GM23338 (cell line): ENCODE measurements around the gene AQP6. TPM values are rescaled to one million over a fixed set of nuclear protein-coding genes. Genes with fewer than 3 reads are reported as not detected.

Experiments used
- ATAC-seq: fragments of 200-7000 bp; cut with Tn5 transposase; 3 replicates; pipeline ENCODE4 v1.9.1; 2020
- DNase-seq: peaks from one replicate; pipeline ENCODE4 v3.0.0-alpha.2; 2015; ENCODE audit warnings: low spot score
- H2AFZ ChIP-seq: fragments of 200-600 bp; sonication (generic); 2 replicates; pipeline ENCODE4 v1.8.0; 2016; ENCODE audit warnings: antibody characterized with exemption, mild to moderate bottlenecking, moderate library complexity
- H3F3A ChIP-seq: fragments of 200-600 bp; sonication (generic); replicated peaks from 2 replicates; pipeline ENCODE4 v1.8.0; 2017; ENCODE audit warnings: antibody characterized with exemption, mixed run types, low read depth
- H3K27ac ChIP-seq: fragments of 200-600 bp; sonication (generic); 2 replicates; pipeline ENCODE4 v1.6.1; 2016; ENCODE audit warnings: low read depth
- H3K27me3 ChIP-seq: fragments of 200-600 bp; sonication (generic); 2 replicates; pipeline ENCODE4 v1.8.0; 2016; ENCODE audit warnings: mild to moderate bottlenecking, mixed run types, moderate library complexity; ENCODE audit not compliant: insufficient read depth
- H3K36me3 ChIP-seq: fragments of 200-600 bp; sonication (generic); 2 replicates; pipeline ENCODE4 v1.8.0; 2016; ENCODE audit warnings: mild to moderate bottlenecking; ENCODE audit not compliant: insufficient read depth
- H3K4me1 ChIP-seq: fragments of 200-600 bp; sonication (generic); 2 replicates; pipeline ENCODE4 v1.8.0; 2016; ENCODE audit warnings: mild to moderate bottlenecking, moderate library complexity; ENCODE audit not compliant: insufficient read depth
- H3K4me2 ChIP-seq: fragments of 200-600 bp; sonication (generic); 2 replicates; pipeline ENCODE4 v1.7.1; 2017; ENCODE audit warnings: mixed run types
- H3K4me3 ChIP-seq: fragments of 200-600 bp; sonication (generic); 2 replicates; pipeline ENCODE4 v1.6.1; 2016; ENCODE audit warnings: mixed run types
- H3K79me2 ChIP-seq: fragments of 200-600 bp; sonication (generic); replicated peaks from 2 replicates; pipeline ENCODE4 v1.8.0; 2017; ENCODE audit warnings: mild to moderate bottlenecking; ENCODE audit not compliant: insufficient read depth
- H3K9me2 ChIP-seq: fragments of 200-600 bp; sonication (generic); 2 replicates; pipeline ENCODE4 v1.8.0; 2017; ENCODE audit not compliant: insufficient read depth
- H4K20me1 ChIP-seq: fragments of 200-600 bp; sonication (generic); replicated peaks from 2 replicates; pipeline ENCODE4 v1.8.0; 2017; ENCODE audit warnings: mild to moderate bottlenecking; ENCODE audit not compliant: insufficient read depth
- H3K27ac Mint-ChIP-seq: 2 replicates; pipeline ENCODE4 v1.8.0; 2020; ENCODE audit warnings: inconsistent platforms, mild to moderate bottlenecking, moderate library complexity, mixed read lengths
- H3K27me3 Mint-ChIP-seq: 3 replicates; pipeline ENCODE4 v1.8.0; 2022; ENCODE audit warnings: low read depth, mild to moderate bottlenecking, moderate library complexity, mixed read lengths, inconsistent platforms; ENCODE audit not compliant: insufficient read depth, poor library complexity
- H3K36me3 Mint-ChIP-seq: 3 replicates; pipeline ENCODE4 v1.8.0; 2021; ENCODE audit warnings: low read depth, mild to moderate bottlenecking, inconsistent platforms, moderate library complexity, mixed read lengths
- H3K4me1 Mint-ChIP-seq: 3 replicates; pipeline ENCODE4 v1.8.0; 2020; ENCODE audit warnings: mild to moderate bottlenecking, inconsistent platforms, mixed read lengths
- H3K4me3 Mint-ChIP-seq: 3 replicates; pipeline ENCODE4 v1.8.0; 2021; ENCODE audit warnings: moderate library complexity, mild to moderate bottlenecking, inconsistent platforms, mixed read lengths
- H3K9me3 Mint-ChIP-seq: 3 replicates; pipeline ENCODE4 v1.8.0; 2020; ENCODE audit warnings: moderate library complexity, mild to moderate bottlenecking, inconsistent platforms, mixed read lengths
- CREB1 ChIP-seq: fragments of 250-450 bp; sonication (Bioruptor Pico); IDR thresholded peaks from 2 replicates; pipeline ENCODE4 v1.5.0; 2020; ENCODE audit warnings: low read depth, mild to moderate bottlenecking, moderate library complexity
- EZH2phosphoT487 ChIP-seq: fragments of 200-600 bp; sonication (generic); IDR thresholded peaks from one replicate; pipeline ENCODE4 v1.8.1; 2018; ENCODE audit warnings: antibody characterized with exemption; ENCODE audit not compliant: unreplicated experiment
- NANOG ChIP-seq: IDR thresholded peaks from 2 replicates; pipeline ENCODE4 v1.6.1; 2016; ENCODE audit warnings: antibody characterized with exemption, borderline replicate concordance
- POLR2AphosphoS5 ChIP-seq: IDR thresholded peaks from 2 replicates; pipeline ENCODE4 v1.6.1; 2016; ENCODE audit warnings: antibody characterized with exemption, low read depth
- ZNF114 ChIP-seq: fragments of 250-450 bp; sonication (Bioruptor Pico); IDR thresholded peaks from 2 replicates; pipeline ENCODE4 v1.5.0; 2020; ENCODE audit warnings: mild to moderate bottlenecking, moderate library complexity
- ZNF331 ChIP-seq: fragments of 250-450 bp; sonication (Bioruptor Pico); IDR thresholded peaks from 2 replicates; pipeline ENCODE4 v1.5.0; 2020; ENCODE audit warnings: low read depth, mild to moderate bottlenecking, moderate library complexity
- polyA plus RNA-seq: library from polyadenylated mRNA; unstranded; fragments of >200 nt; fragmentation: Nextera tagmentation; extraction: Ambion mirVana; gene quantifications from 2 replicates; pipeline ENCODE4 v1.2.1, GENCODE V29; 2016
- total RNA-seq: library from RNA; depleted of rRNA; stranded (reverse); fragments of >200 nt; shearing (Covaris generic); gene quantifications from 2 replicates; pipeline ENCODE4 v1.2.3, GENCODE V29; 2014
- TF ChIP-seq, protein P1 (sequence below): fragments of 250-450 bp; sonication (Bioruptor Pico); IDR thresholded peaks from 2 replicates; pipeline ENCODE4 v1.5.0; 2020; ENCODE audit warnings: mild to moderate bottlenecking, moderate library complexity
- TF ChIP-seq, protein P2 (sequence below): IDR thresholded peaks from 2 replicates; pipeline ENCODE4 v1.6.1; 2016; ENCODE audit warnings: antibody characterized with exemption
- TF ChIP-seq, protein P3 (sequence below), 2 experiments: fragments of 200-600 bp in 1 of 2; sonication (generic) in 1 of 2; conservative IDR thresholded peaks; 2 replicates each; pipeline versions ENCODE4 v1.5.1 to v1.6.1; 2016 to 2017; ENCODE audit warnings: antibody characterized with exemption in 2 of 2, low read depth in 2 of 2, mild to moderate bottlenecking in 2 of 2, moderate library complexity in 1 of 2

Gene AQP6
- total and polyA plus RNA-seq, 2 experiments from 2014 or later: 0.08 TPM; not detected in 1

DNA sequence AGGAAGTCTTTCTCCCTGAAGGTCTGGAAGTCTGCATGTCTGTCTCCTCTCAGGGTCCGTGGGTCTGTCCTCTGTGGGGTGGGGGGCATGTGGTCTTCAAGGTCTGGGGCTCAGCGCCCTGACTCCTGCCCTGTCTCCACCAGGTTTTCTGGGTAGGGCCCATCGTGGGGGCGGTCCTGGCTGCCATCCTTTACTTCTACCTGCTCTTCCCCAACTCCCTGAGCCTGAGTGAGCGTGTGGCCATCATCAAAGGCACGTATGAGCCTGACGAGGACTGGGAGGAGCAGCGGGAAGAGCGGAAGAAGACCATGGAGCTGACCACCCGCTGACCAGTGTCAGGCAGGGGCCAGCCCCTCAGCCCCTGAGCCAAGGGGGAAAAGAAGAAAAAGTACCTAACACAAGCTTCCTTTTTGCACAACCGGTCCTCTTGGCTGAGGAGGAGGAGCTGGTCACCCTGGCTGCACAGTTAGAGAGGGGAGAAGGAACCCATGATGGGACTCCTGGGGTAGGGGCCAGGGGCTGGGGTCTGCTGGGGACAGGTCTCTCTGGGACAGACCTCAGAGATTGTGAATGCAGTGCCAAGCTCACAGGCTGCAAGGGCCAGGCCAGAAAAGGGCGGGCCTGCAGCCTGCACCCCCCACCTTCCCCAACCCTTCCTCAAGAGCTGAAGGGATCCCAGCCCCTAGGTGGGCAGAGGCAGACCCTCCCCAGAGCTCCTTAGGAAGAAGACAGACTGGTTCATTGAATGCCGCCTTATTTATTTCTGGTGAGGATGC is 7.7 kb upstream of the AQP6 start (continued):
- TF ChIP-seq, protein P1, sequence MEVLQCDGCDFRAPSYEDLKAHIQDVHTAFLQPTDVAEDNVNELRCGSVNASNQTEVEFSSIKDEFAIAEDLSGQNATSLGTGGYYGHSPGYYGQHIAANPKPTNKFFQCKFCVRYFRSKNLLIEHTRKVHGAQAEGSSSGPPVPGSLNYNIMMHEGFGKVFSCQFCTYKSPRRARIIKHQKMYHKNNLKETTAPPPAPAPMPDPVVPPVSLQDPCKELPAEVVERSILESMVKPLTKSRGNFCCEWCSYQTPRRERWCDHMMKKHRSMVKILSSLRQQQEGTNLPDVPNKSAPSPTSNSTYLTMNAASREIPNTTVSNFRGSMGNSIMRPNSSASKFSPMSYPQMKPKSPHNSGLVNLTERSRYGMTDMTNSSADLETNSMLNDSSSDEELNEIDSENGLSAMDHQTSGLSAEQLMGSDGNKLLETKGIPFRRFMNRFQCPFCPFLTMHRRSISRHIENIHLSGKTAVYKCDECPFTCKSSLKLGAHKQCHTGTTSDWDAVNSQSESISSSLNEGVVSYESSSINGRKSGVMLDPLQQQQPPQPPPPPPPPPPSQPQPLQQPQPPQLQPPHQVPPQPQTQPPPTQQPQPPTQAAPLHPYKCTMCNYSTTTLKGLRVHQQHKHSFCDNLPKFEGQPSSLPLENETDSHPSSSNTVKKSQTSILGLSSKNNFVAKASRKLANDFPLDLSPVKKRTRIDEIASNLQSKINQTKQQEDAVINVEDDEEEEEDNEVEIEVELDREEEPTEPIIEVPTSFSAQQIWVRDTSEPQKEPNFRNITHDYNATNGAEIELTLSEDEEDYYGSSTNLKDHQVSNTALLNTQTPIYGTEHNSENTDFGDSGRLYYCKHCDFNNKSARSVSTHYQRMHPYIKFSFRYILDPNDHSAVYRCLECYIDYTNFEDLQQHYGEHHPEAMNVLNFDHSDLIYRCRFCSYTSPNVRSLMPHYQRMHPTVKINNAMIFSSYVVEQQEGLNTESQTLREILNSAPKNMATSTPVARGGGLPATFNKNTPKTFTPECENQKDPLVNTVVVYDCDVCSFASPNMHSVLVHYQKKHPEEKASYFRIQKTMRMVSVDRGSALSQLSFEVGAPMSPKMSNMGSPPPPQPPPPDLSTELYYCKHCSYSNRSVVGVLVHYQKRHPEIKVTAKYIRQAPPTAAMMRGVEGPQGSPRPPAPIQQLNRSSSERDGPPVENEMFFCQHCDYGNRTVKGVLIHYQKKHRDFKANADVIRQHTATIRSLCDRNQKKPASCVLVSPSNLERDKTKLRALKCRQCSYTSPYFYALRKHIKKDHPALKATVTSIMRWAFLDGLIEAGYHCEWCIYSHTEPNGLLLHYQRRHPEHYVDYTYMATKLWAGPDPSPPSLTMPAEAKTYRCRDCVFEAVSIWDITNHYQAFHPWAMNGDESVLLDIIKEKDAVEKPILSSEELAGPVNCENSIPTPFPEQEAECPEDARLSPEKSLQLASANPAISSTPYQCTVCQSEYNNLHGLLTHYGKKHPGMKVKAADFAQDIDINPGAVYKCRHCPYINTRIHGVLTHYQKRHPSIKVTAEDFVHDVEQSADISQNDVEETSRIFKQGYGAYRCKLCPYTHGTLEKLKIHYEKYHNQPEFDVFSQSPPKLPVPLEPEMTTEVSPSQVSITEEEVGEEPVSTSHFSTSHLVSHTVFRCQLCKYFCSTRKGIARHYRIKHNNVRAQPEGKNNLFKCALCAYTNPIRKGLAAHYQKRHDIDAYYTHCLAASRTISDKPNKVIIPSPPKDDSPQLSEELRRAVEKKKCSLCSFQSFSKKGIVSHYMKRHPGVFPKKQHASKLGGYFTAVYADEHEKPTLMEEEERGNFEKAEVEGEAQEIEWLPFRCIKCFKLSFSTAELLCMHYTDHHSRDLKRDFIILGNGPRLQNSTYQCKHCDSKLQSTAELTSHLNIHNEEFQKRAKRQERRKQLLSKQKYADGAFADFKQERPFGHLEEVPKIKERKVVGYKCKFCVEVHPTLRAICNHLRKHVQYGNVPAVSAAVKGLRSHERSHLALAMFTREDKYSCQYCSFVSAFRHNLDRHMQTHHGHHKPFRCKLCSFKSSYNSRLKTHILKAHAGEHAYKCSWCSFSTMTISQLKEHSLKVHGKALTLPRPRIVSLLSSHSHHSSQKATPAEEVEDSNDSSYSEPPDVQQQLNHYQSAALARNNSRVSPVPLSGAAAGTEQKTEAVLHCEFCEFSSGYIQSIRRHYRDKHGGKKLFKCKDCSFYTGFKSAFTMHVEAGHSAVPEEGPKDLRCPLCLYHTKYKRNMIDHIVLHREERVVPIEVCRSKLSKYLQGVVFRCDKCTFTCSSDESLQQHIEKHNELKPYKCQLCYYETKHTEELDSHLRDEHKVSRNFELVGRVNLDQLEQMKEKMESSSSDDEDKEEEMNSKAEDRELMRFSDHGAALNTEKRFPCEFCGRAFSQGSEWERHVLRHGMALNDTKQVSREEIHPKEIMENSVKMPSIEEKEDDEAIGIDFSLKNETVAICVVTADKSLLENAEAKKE: no peak

DNA sequence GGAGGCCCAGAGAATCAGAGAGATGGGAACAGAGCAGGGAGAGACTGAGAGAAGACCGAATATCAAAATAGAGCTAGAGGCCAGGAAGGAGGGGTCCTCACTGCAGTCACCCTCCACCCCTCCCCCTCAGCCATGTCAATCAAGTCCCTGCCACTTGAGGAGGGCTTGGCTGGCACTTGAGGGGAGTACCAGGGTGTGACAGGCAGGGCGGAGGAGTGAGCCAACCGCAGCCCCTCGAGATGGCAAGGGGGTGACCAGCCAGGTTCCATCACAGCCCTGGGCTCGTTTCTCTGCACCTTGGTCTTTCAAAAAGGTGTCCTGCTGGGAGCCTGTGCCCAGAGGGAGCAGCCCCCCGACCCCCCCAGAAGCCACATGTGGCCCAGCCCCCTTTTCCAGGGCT is 6.9 kb upstream of the AQP6 start:
- Mint-ChIP-seq H3K27me3 (peaks cover 26% of the 10 kb centered on the region), H3K27ac (no peak overlapping the region), H3K9me3 (no peaks in the 10 kb centered on the region; the same call in 2 of the 3 replicates), H3K36me3 (no peaks in the 10 kb centered on the region; the same call in 2 of the 3 replicates), H3K4me3 (no peak overlapping the region), H3K4me1 (peaks cover 8% of the 10 kb centered on the region)
- Histone ChIP-seq H3K4me3 (no peak overlapping the region), H3K9me2 (no peaks in the 10 kb centered on the region), H3K79me2 (no peaks in the 10 kb centered on the region), H3F3A (no peaks in the 10 kb centered on the region), H3K27me3 (peaks cover 39% of the 10 kb centered on the region), H3K4me2 (no peak overlapping the region), H3K4me1 (no peaks in the 10 kb centered on the region), H4K20me1 (no peaks in the 10 kb centered on the region), H3K27ac (no peak overlapping the region), H2AFZ (no peak overlapping the region), H3K36me3 (no peaks in the 10 kb centered on the region)
- ATAC-seq (no peak), DNase-seq (no peak)
- TF ChIP-seq ZNF331 (CRISPR knock-in tag) (no peak), NANOG (no peak), POLR2AphosphoS5 (no peak), EZH2phosphoT487 (no peak), CREB1 (CRISPR knock-in tag) (no peak), ZNF114 (CRISPR knock-in tag) (no peak)
- TF ChIP-seq, protein P2, sequence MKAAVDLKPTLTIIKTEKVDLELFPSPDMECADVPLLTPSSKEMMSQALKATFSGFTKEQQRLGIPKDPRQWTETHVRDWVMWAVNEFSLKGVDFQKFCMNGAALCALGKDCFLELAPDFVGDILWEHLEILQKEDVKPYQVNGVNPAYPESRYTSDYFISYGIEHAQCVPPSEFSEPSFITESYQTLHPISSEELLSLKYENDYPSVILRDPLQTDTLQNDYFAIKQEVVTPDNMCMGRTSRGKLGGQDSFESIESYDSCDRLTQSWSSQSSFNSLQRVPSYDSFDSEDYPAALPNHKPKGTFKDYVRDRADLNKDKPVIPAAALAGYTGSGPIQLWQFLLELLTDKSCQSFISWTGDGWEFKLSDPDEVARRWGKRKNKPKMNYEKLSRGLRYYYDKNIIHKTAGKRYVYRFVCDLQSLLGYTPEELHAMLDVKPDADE: no peak
- TF ChIP-seq, protein P3, sequence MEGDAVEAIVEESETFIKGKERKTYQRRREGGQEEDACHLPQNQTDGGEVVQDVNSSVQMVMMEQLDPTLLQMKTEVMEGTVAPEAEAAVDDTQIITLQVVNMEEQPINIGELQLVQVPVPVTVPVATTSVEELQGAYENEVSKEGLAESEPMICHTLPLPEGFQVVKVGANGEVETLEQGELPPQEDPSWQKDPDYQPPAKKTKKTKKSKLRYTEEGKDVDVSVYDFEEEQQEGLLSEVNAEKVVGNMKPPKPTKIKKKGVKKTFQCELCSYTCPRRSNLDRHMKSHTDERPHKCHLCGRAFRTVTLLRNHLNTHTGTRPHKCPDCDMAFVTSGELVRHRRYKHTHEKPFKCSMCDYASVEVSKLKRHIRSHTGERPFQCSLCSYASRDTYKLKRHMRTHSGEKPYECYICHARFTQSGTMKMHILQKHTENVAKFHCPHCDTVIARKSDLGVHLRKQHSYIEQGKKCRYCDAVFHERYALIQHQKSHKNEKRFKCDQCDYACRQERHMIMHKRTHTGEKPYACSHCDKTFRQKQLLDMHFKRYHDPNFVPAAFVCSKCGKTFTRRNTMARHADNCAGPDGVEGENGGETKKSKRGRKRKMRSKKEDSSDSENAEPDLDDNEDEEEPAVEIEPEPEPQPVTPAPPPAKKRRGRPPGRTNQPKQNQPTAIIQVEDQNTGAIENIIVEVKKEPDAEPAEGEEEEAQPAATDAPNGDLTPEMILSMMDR (conservative IDR thresholded peaks at IDR 0.05; ENCODE audit: low read depth in 2 of 2): no peak
